Uterus (tissue), 2 donors: ENCODE data around the gene COL27A1.
"Not testable (repeated sequence)": the region's sequence is repeated elsewhere in the genome, so short reads cannot be mapped to it uniquely, and the experiment has no call there.

ENCODE experiments used
- POLR2A ChIP-seq, 2 donors: fragments of 450-650 bp; IDR thresholded peaks; one replicate each; pipeline ENCODE4 v1.6.1; 2016; ENCODE audit warnings: antibody characterized with exemption in 2 of 2, mild to moderate bottlenecking in 1 of 2, moderate library complexity in 1 of 2
- TF ChIP-seq, protein P1 (sequence below), 4 experiments: fragments of 200-600 bp in 2 of 4; fragments of 450-650 bp in 2 of 4; sonication (generic) in 2 of 4; IDR thresholded peaks; one replicate each; pipeline ENCODE4 v1.5.1; 2016 to 2019; ENCODE audit warnings: antibody characterized with exemption in 4 of 4, mild to moderate bottlenecking in 2 of 4, moderate library complexity in 1 of 4

- TF ChIP-seq POLR2A (IDR thresholded peaks at IDR 0.05): not testable (repeated sequence)
- TF ChIP-seq, protein P1, sequence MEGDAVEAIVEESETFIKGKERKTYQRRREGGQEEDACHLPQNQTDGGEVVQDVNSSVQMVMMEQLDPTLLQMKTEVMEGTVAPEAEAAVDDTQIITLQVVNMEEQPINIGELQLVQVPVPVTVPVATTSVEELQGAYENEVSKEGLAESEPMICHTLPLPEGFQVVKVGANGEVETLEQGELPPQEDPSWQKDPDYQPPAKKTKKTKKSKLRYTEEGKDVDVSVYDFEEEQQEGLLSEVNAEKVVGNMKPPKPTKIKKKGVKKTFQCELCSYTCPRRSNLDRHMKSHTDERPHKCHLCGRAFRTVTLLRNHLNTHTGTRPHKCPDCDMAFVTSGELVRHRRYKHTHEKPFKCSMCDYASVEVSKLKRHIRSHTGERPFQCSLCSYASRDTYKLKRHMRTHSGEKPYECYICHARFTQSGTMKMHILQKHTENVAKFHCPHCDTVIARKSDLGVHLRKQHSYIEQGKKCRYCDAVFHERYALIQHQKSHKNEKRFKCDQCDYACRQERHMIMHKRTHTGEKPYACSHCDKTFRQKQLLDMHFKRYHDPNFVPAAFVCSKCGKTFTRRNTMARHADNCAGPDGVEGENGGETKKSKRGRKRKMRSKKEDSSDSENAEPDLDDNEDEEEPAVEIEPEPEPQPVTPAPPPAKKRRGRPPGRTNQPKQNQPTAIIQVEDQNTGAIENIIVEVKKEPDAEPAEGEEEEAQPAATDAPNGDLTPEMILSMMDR (IDR thresholded peaks at IDR 0.05): not testable (repeated sequence)
These were observed 169.6 kb downstream of the COL27A1 start for GRCh38 chr9:114324965-114325364.
